Measurements from ENCODE around the gene FOXA3.
"Not testable (repeated sequence)": the region's sequence is repeated elsewhere in the genome, so short reads cannot be mapped to it uniquely, and the experiment has no call there.

Gene FOXA3

GRCh38 chr19:45828523-45828922, 35.6 kb upstream of the FOXA3 start:
- no peak for DNase-seq (ENCODE audit: low spot score)

DNA sequence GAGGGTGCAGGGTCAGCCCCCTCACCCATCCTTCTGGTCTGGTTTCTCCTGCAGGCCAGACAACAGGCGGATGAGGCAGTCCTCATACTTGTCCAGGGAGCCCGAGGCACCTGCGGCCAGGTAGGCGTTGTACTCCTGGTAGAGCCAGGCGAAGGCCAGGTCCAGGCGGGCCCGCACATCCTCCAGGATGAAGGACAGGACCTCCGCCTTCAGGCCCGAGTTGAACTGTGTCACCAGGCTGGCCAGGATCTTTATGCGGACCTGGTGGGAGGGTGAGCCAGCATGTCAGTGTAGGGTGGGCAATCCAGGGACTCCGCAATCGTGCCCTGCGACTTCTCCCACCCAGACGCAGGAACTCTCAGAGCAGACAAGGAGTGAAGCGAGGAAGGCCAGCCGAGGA, 35.2 kb upstream of the FOXA3 start:
- DNase-seq (ENCODE audit: low spot score), result no peak

- no peak for DNase-seq (ENCODE audit: low spot score)
These were observed 29.2 kb upstream of the FOXA3 start for GRCh38 chr19:45834970-45835369.

GRCh38 chr19:45842198-45842597, 21.9 kb upstream of the FOXA3 start:
- peak; percentile 34 for DNase-seq (ENCODE audit: low spot score)

- DNase-seq (ENCODE audit: low spot score), result no peak
These were observed 16.5 kb upstream of the FOXA3 start for GRCh38 chr19:45847663-45848062.

DNA sequence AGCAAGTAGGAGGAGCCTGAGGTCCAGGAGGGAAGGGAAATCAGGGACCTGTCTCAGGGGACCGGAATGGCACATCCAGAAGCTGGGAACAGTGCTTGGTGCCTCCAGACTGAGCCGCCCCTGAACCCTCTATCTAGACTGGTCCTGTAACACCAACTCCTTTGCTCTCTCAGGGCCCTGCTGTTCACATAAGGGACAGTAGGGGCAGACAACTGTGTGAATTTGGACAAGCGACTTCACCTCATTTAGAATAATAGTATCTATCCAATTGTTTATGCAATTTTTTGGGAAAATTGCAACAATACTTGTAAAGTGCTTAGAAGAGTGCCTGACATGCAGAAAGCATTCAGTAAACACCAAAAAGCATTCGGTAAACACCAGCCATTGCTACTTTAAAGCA, 15.2 kb upstream of the FOXA3 start:
- peak; percentile 33 for DNase-seq (ENCODE audit: low spot score)

DNA sequence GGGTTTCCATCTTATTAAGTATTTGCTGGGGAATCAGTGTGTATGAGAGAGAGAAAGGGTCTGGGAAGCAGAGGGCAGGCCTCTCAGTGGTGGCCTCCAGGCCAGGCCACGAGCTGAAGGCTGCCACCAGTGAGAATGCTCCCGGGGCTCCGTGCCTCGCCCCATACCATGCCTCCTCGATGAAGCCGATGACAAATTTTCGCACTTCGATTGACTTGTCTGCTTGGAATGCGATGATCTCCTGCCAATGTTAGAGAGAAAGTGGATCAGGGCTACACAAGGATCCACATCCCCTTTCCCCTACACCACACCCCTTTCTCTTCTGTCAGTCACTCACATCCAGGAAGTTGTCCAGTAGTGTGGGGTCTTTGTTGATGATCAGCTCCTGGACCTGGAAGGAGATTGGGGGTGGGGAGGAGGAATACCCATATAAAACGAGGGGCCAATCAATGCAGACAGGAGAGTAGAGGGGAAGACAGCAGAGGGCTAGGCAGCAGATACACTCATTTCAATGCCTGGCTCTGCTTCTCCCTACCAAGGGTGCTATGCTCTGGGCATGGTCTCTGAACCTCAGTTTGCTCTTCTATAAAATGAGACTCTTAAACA, 11.9 kb upstream of the FOXA3 start:
- DNase-seq (ENCODE audit: low spot score), result no peak

GRCh38 chr19:45852983-45853382, 11.1 kb upstream of the FOXA3 start:
- DNase-seq (ENCODE audit: low spot score), result no peak

DNA sequence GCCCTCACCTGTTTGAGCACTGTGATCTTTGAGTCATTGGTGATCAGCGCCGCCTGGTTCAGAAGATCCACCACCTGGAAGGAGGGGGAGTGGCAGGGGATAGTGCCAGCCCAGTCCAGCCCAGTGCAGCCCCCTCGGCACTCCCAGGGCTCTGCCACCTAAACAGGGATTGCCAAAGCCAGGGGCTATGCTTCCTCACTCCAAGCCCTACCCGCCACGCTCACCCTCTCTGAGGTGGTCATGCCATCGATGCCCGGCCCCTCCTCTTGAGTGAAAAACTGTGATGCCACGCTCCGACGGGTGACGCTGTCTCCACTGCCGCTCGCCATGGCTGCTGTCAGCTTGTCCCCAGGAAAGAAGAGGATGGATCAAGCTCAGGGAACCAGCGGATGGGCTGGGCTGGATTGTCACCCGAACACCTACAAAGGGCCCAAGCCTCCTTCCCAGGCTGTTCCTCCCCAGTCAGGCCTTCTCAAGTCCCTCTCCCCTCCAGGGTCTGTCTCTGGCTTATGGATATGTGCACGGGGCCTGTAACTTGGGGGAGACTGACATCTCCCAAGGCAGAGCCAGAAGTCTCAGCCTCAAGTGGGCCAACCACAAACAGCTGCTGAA, 9.9 kb upstream of the FOXA3 start:
- no peak for DNase-seq (ENCODE audit: low spot score)

DNA sequence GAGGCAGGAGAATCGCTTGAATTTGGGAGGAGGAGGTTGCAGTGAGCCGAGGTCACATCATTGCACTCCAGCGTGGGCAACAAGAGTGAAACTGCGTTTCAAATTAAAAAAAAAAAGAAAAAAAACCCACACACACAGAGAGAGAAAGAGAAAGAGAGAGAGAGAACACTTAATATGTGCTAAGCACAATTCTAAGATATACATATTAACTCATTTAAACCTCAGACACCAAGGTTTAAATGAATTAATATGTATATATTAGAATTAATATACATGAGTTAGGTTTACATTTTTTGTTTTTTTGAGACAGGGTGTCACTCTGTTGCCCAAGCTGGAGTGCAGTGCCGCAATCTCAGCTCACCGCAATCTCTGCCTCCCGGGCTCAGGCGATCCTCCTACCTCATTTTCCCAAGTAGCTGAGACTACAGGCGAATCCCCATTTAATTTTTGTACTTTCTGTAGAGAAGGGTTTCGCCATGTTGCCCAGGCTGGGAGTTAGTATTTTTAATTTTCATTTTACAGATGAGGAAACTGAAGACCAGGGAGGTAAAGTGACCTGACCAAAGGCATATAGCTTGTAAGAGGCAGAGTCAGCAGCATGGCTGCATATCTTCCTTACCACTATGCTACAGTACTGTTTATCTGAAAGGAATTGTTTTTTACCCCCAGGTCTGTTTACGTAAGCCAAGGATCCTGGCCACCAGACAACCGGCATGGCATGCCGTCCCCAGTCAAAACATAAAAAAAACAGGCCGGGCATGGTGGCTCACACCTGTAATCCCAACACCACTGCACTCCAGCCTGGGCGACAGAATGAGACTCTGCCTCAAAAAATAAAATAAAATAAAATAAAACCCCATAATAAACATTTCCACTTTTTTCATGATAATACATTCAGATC, 3.5 kb upstream of the FOXA3 start:
- DNase-seq (ENCODE audit: low spot score), result no peak

GRCh38 chr19:45862271-45862563, 1.9 kb upstream of the FOXA3 start:
- no peak for DNase-seq (ENCODE audit: low spot score)

DNA sequence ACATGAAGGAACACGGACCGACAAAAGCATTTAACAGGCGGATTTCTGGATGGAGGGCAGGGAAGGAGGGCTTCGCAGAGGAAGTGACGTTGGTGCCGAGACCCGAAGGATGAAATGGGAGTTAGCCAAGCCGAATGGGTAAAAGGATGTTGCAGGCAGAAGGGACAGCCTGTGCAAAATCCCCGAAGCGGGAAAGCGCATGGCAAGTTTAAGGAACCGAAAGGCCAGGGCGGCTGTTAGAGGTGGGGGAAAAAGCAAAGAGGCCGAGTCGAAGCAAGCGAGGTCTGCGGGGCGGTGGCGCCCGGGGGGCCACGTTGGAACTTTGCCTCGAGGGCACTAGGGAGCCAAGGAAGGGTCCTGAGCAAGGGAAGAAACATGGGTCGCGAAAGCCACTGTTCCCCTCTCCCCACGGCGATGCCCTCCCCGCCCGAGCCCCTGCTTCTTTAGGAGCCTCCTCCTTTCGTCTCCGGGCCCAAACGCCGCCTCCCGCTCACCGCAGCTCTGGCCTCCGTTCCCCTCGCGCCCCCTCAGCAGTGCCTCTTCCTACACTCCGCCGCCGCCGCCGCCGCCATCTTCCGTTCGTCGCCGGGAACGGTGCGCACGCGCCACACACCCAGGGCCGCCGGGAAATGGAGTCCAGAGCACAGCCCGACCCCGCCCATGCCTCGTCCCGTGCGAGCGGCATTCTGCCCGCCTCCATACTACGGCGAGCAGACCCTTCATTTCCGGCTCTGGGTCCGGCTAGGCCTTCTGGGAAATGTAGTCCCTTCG, 1.4 kb upstream of the FOXA3 start, which contains the start of gene SYMPK:
TSS of gene SYMPK (minus strand) at position 584 of the 771 bp plus-strand sequence. CDS start 8,652 bp downstream, outside the sequence.
- DNase-seq (ENCODE audit: low spot score), result peak; percentile 99

DNA sequence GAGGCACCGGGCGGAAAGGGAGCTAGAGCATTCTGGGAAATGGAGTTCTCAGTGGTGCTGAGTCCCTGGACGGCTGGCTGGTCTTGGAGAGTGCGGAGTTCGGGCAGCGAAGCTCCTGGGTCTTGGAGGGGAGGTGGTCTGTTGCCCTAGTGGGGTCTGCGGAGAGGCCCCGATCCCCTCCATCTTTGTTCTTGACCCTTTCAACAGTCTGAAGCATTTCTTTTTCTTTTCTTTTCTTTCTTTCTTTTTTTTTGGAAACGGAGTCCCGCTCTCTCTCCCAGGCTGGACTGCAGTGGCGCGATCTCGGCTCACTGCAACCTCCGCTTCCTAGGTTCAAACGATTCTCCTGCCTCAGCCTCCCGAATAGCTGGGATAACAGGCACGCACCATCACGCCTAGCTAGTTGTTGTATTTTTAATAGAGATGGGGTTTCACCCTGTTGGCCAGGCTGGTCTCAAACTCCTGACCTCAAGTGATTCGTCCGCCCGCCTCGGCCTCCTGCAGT, 739 bp upstream of the FOXA3 start:
- DNase-seq (ENCODE audit: low spot score), result no peak

- DNase-seq (ENCODE audit: low spot score), result no peak
These were observed 530 bp downstream of the FOXA3 start for GRCh38 chr19:45864629-45865082.

GRCh38 chr19:45865269-45865948, 1.3 kb downstream of the FOXA3 start:
- no peak for DNase-seq (ENCODE audit: low spot score)

DNA sequence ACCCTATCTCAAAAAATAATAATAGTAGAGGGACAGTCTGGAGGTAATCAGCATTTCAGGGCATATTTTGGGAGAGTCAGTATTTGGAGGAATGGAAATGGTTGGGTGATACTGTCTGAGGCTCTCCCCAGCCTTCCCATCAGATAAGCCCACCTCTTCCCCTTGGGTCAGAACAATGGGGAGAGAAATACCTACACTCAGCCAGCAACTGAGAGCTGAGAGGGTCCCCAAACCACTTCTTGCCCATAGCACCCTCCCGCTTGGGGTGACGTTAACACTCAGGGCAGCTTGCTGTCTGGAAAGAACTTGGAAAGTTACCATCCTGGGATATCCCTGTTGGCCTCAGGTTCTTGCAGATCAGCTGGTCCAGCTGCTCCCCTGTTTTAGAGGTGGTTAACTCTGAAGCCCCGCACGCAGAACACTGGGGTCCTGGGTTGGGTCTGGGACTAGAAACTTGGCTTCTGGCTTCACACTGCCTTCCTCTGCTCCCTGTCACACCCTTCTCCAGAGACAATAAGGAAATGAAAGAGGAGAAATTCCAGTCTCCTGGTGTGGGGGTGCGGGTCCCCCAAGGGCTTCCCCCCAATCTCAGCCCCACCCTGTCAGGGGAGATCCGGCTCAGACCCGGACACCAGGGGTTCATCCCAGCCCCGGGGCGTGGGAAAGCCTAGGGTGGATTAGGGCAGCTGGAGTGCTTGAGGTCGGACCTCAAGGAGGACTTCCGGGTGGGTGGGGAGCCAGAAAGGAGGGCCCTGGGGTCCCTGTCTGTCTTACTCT, 2.5 kb downstream of the FOXA3 start:
- DNase-seq (ENCODE audit: low spot score), result no peak

DNA sequence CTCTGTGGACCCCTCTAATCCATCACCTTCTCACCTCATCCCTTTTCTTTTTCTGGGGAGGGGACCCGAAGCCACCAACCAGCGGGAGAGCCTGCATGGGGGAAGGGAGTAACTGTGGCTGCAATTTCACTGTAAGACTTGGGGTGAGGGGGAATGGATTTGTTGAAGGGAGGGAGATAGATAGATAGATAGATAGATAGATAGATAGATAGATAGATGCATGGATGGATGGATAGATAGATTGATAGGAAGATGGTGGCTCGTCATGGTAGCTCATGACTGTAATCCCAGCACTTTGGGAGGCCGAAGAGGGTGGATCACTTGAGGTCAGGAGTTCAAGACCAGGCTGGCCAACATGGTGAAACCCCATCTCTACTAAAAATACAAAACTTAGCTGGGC, 3.1 kb downstream of the FOXA3 start:
- not testable (repeated sequence) for DNase-seq (ENCODE audit: low spot score)

- DNase-seq (ENCODE audit: low spot score), result no peak
These were observed 6.7 kb downstream of the FOXA3 start for GRCh38 chr19:45870798-45871197.

GRCh38 chr19:45872095-45872919, 8.2 kb downstream of the FOXA3 start:
- DNase-seq (ENCODE audit: low spot score), result no peak

- DNase-seq (ENCODE audit: low spot score), result no peak
These were observed 9.2 kb downstream of the FOXA3 start for GRCh38 chr19:45873219-45873772.
